ENCODE measurements around the gene ELOA.
"Not testable (repeated sequence)": the region's sequence is repeated elsewhere in the genome, so short reads cannot be mapped to it uniquely, and the experiment has no call there.

ELOA gene

GRCh38 chr1:23743287-23744152, at the start of gene ELOA:
TSS of gene ELOA (plus strand) at chr1:23743471. CDS start at chr1:23743504, 33 bp downstream.
- DNase-seq: peak in 46 of 51 donors; percentile 10 to 81 (median 59)

- no peak for DNase-seq
Observed at GRCh38 chr1:23693599-23693998, 49.7 kb upstream of the ELOA start.

- no peak for DNase-seq
Observed at GRCh38 chr1:23694371-23694770, 48.9 kb upstream of the ELOA start.

- DNase-seq: no peak
Observed at GRCh38 chr1:23695667-23696066, 47.6 kb upstream of the ELOA start.

- no peak for DNase-seq
Observed at GRCh38 chr1:23696335-23696989, 46.8 kb upstream of the ELOA start.

- no peak for DNase-seq
Observed at GRCh38 chr1:23698466-23698865, 44.8 kb upstream of the ELOA start.

- no peak for DNase-seq
Observed at GRCh38 chr1:23699280-23700179, 43.7 kb upstream of the ELOA start.

GRCh38 chr1:23701310-23701709, 42.0 kb upstream of the ELOA start:
- no peak for DNase-seq

- no peak for DNase-seq
Observed at GRCh38 chr1:23701996-23702395, 41.3 kb upstream of the ELOA start.

GRCh38 chr1:23704834-23705495, 38.3 kb upstream of the ELOA start:
- peak in 1 of 51 donors; percentile 3 for DNase-seq

- no peak for DNase-seq
Observed at GRCh38 chr1:23709229-23709628, 34.0 kb upstream of the ELOA start.

GRCh38 chr1:23718482-23718881, 24.8 kb upstream of the ELOA start:
- DNase-seq: no peak

GRCh38 chr1:23719162-23719820, 24.0 kb upstream of the ELOA start:
- DNase-seq: no peak

- DNase-seq: no peak
Observed at GRCh38 chr1:23720256-23720995, 22.8 kb upstream of the ELOA start.

GRCh38 chr1:23722652-23723051, 20.6 kb upstream of the ELOA start:
- no peak for DNase-seq

- DNase-seq: no peak
Observed at GRCh38 chr1:23726686-23727085, 16.6 kb upstream of the ELOA start.

GRCh38 chr1:23727362-23727811, 15.9 kb upstream of the ELOA start:
- DNase-seq: peak in 24 of 51 donors; percentile 4 to 52 (median 16)

- DNase-seq: no peak
Observed at GRCh38 chr1:23732363-23733224, 10.7 kb upstream of the ELOA start.

GRCh38 chr1:23733281-23733680, 10.0 kb upstream of the ELOA start:
- DNase-seq: not testable (repeated sequence)

All from hypothalamus (tissue), 51 donors.